Neural progenitor cell (in vitro differentiated cells): ENCODE results near the gene MYCBP. TPM values are rescaled to one million over a fixed set of nuclear protein-coding genes. Genes with fewer than 3 reads are reported as not detected.

Experiments used
- DNase-seq: peaks from one replicate; pipeline ENCODE4 v3.0.0-alpha.2; 2016; ENCODE audit warnings: low spot score
- H2AFZ ChIP-seq: fragments of 200-600 bp; sonication (generic); replicated peaks from 2 replicates; pipeline ENCODE4 v1.6.1; 2016; ENCODE audit warnings: antibody characterized with exemption
- H3F3A ChIP-seq: fragments of 200-600 bp; sonication (generic); 2 replicates; pipeline ENCODE4 v1.6.1; 2016; ENCODE audit warnings: antibody characterized with exemption, low read depth
- H3K27ac ChIP-seq: fragments of 200-600 bp; sonication (generic); 2 replicates; pipeline ENCODE4 v1.5.1; 2016; ENCODE audit warnings: mild to moderate bottlenecking
- H3K27me3 ChIP-seq: fragments of 200-600 bp; sonication (generic); 2 replicates; pipeline ENCODE4 v1.6.1; 2016; ENCODE audit warnings: mild to moderate bottlenecking, moderate library complexity
- H3K36me3 ChIP-seq: fragments of 200-600 bp; sonication (generic); 2 replicates; pipeline ENCODE4 v1.5.1; 2016
- H3K4me1 ChIP-seq: fragments of 200-600 bp; sonication (generic); 2 replicates; pipeline ENCODE4 v1.6.1; 2016; ENCODE audit warnings: mixed run types
- H3K4me2 ChIP-seq: fragments of 200-600 bp; sonication (generic); 2 replicates; pipeline ENCODE4 v1.6.1; 2016
- H3K4me3 ChIP-seq: fragments of 200-600 bp; sonication (generic); 2 replicates; pipeline ENCODE4 v1.5.1; 2016
- H3K79me2 ChIP-seq: fragments of 200-600 bp; sonication (generic); 2 replicates; pipeline ENCODE4 v1.6.1; 2016; ENCODE audit warnings: low read depth
- H3K9ac ChIP-seq: fragments of 200-600 bp; sonication (generic); 2 replicates; pipeline ENCODE4 v1.6.1; 2016
- H3K9me3 ChIP-seq: fragments of 200-600 bp; sonication (generic); 2 replicates; pipeline ENCODE4 v1.5.1; 2016; ENCODE audit warnings: low read depth
- H4K20me1 ChIP-seq: fragments of 200-600 bp; sonication (generic); 2 replicates; pipeline ENCODE4 v1.6.1; 2016; ENCODE audit warnings: low read depth
- H3K27ac Mint-ChIP-seq: 3 replicates; pipeline ENCODE4 v1.8.0; 2021; ENCODE audit warnings: mixed read lengths
- H3K27me3 Mint-ChIP-seq: 2 replicates; pipeline ENCODE4 v1.8.0; 2022; ENCODE audit warnings: low read depth, mild to moderate bottlenecking, inconsistent platforms, moderate library complexity, mixed read lengths; ENCODE audit not compliant: insufficient read depth
- H3K36me3 Mint-ChIP-seq: 3 replicates; pipeline ENCODE4 v1.8.0; 2021; ENCODE audit warnings: mixed read lengths
- H3K4me1 Mint-ChIP-seq: 3 replicates; pipeline ENCODE4 v1.8.0; 2021; ENCODE audit warnings: mixed read lengths
- H3K4me3 Mint-ChIP-seq: 3 replicates; pipeline ENCODE4 v1.8.0; 2021; ENCODE audit warnings: mild to moderate bottlenecking, moderate library complexity, mixed read lengths
- H3K9me3 Mint-ChIP-seq: 3 replicates; pipeline ENCODE4 v1.8.0; 2020; ENCODE audit warnings: mixed read lengths
- CTCF ChIP-seq: fragments of 200-600 bp; sonication (generic); IDR thresholded peaks from 2 replicates; pipeline ENCODE4 v1.5.1; 2017; ENCODE audit warnings: antibody characterized with exemption, mild to moderate bottlenecking
- EZH2 ChIP-seq: fragments of 200-600 bp; sonication (generic); IDR thresholded peaks from 2 replicates; pipeline ENCODE4 v1.6.1; 2017; ENCODE audit warnings: antibody characterized with exemption, mild to moderate bottlenecking, moderate library complexity
- EZH2phosphoT487 ChIP-seq: fragments of 200-600 bp; sonication (generic); IDR thresholded peaks from 2 replicates; pipeline ENCODE4 v1.6.1; 2017; ENCODE audit warnings: antibody characterized with exemption
- total RNA-seq: library from RNA; depleted of rRNA; stranded (reverse); fragments of >200 nt; gene quantifications from 2 replicates; pipeline ENCODE4 v1.2.3, GENCODE V29; 2015; ENCODE audit warnings: low replicate concordance

MYCBP gene
- total RNA-seq, 1 donor from 2014 or later: 36.5 TPM

- no peak overlapping the region for H3K4me2 ChIP-seq
- H3K9ac ChIP-seq: no peak overlapping the region
- H2AFZ ChIP-seq: no peak overlapping the region
- TF ChIP-seq EZH2phosphoT487: no peak
- TF ChIP-seq EZH2: no peak
- TF ChIP-seq CTCF: no peak
- H3K27me3 Mint-ChIP-seq: no peaks in the 10 kb centered on the region
- H3K4me3 Mint-ChIP-seq: no peak overlapping the region
- DNase-seq: no peak
- no peaks in the 10 kb centered on the region for H3K4me1 ChIP-seq
- no peaks in the 10 kb centered on the region for H3K4me1 Mint-ChIP-seq
- no peaks in the 10 kb centered on the region for H3K36me3 Mint-ChIP-seq
- H3K9me3 Mint-ChIP-seq: peaks cover 10% of the 10 kb centered on the region
- no peak overlapping the region for H3K4me3 ChIP-seq
- no peak overlapping the region for H3K27ac Mint-ChIP-seq
- no peak overlapping the region for H3K27ac ChIP-seq
- H4K20me1 ChIP-seq: no peaks in the 10 kb centered on the region
- no peaks in the 10 kb centered on the region for H3F3A ChIP-seq
- H3K27me3 ChIP-seq: no peaks in the 10 kb centered on the region
- H3K9me3 ChIP-seq: peaks cover 8% of the 10 kb centered on the region
- no peaks in the 10 kb centered on the region for H3K36me3 ChIP-seq
- H3K79me2 ChIP-seq: no peaks in the 10 kb centered on the region
These were observed 35.7 kb upstream of the MYCBP start for GRCh38 chr1:38908821-38909220.

GRCh38 chr1:38905985-38906384 is 32.8 kb upstream of the MYCBP start:
- Histone ChIP-seq H3K4me3 (no peak overlapping the region), H3K27me3 (no peaks in the 10 kb centered on the region), H3K79me2 (no peaks in the 10 kb centered on the region), H2AFZ (no peak overlapping the region), H3K36me3 (no peaks in the 10 kb centered on the region), H3K4me1 (no peaks in the 10 kb centered on the region), H3K9ac (no peak overlapping the region), H3K27ac (no peak overlapping the region), H3K4me2 (no peak overlapping the region), H4K20me1 (no peaks in the 10 kb centered on the region), H3K9me3 (peaks cover 8% of the 10 kb centered on the region), H3F3A (no peaks in the 10 kb centered on the region)
- TF ChIP-seq CTCF: no peak
- TF ChIP-seq EZH2phosphoT487: no peak
- no peak for TF ChIP-seq EZH2
- Mint-ChIP-seq H3K27ac (no peak overlapping the region), H3K27me3 (peaks cover 3% of the 10 kb centered on the region), H3K4me1 (no peaks in the 10 kb centered on the region), H3K36me3 (no peaks in the 10 kb centered on the region), H3K9me3 (peaks cover 10% of the 10 kb centered on the region), H3K4me3 (no peak overlapping the region)
- DNase-seq: no peak

GRCh38 chr1:38899560-38899959 is 26.4 kb upstream of the MYCBP start:
- no peak overlapping the region for H2AFZ ChIP-seq
- H3K27ac Mint-ChIP-seq: no peak overlapping the region
- no peaks in the 10 kb centered on the region for H3K36me3 Mint-ChIP-seq
- H3K79me2 ChIP-seq: no peaks in the 10 kb centered on the region
- peaks cover 3% of the 10 kb centered on the region for H3K27me3 Mint-ChIP-seq
- no peak overlapping the region for H3K4me3 Mint-ChIP-seq
- H3F3A ChIP-seq: no peaks in the 10 kb centered on the region
- no peak for DNase-seq
- H3K27ac ChIP-seq: no peak overlapping the region
- H3K27me3 ChIP-seq: no peaks in the 10 kb centered on the region
- H3K9me3 Mint-ChIP-seq: no peaks in the 10 kb centered on the region
- H3K9me3 ChIP-seq: no peaks in the 10 kb centered on the region
- H3K4me2 ChIP-seq: no peak overlapping the region
- no peaks in the 10 kb centered on the region for H4K20me1 ChIP-seq
- H3K36me3 ChIP-seq: no peaks in the 10 kb centered on the region
- no peak overlapping the region for H3K4me3 ChIP-seq
- H3K4me1 ChIP-seq: no peaks in the 10 kb centered on the region
- H3K4me1 Mint-ChIP-seq: no peaks in the 10 kb centered on the region
- TF ChIP-seq CTCF: no peak
- H3K9ac ChIP-seq: no peak overlapping the region
